Neural cell (in vitro differentiated cells): ENCODE measurements around the gene AKAP5. TPM values are rescaled to one million over a fixed set of nuclear protein-coding genes. Genes with fewer than 3 reads are reported as not detected.

Source experiments
- H2AFZ ChIP-seq: fragments of 200-600, 300-800 bp; sonication (generic), shearing (Covaris generic); 2 replicates; pipeline ENCODE4 v1.6.0; 2014; ENCODE audit warnings: low read depth, mild to moderate bottlenecking, antibody characterized with exemption, low read length, moderate library complexity
- H3F3A ChIP-seq: fragments of 200-600 bp; shearing (Covaris generic); 2 replicates; pipeline ENCODE4 v1.6.1; 2016; ENCODE audit warnings: mild to moderate bottlenecking, moderate library complexity, mixed read lengths, antibody characterized with exemption, low read length; ENCODE audit not compliant: insufficient read depth, poor library complexity, severe bottlenecking
- H3K27ac ChIP-seq: fragments of 200-600, 300-800 bp; sonication (generic), shearing (Covaris generic); 2 replicates; pipeline ENCODE4 v1.5.1; 2014; ENCODE audit warnings: mild to moderate bottlenecking, low read length, moderate library complexity
- H3K27me3 ChIP-seq: fragments of 300-800, 200-600 bp; sonication (generic), shearing (Covaris generic); 2 replicates; pipeline ENCODE4 v1.6.0; 2014; ENCODE audit warnings: mild to moderate bottlenecking, low read depth, low read length, moderate library complexity; ENCODE audit not compliant: insufficient read depth
- H3K36me3 ChIP-seq: fragments of 300-800, 200-600 bp; sonication (generic), shearing (Covaris generic); 2 replicates; pipeline ENCODE4 v1.5.1; 2014; ENCODE audit warnings: mild to moderate bottlenecking, antibody characterized with exemption, low read length, moderate library complexity; ENCODE audit not compliant: insufficient read depth
- H3K4me2 ChIP-seq: fragments of 300-800, 200-600 bp; sonication (generic), shearing (Covaris generic); 2 replicates; pipeline ENCODE4 v1.6.0; 2014; ENCODE audit warnings: mild to moderate bottlenecking, low read length
- H3K4me3 ChIP-seq: fragments of 300-800, 200-600 bp; sonication (generic), shearing (Covaris generic); 2 replicates; pipeline ENCODE4 v1.5.1; 2014; ENCODE audit warnings: mild to moderate bottlenecking, low read length, moderate library complexity
- H3K79me2 ChIP-seq: fragments of 200-600 bp; shearing (Covaris generic); replicated peaks from 2 replicates; pipeline ENCODE4 v1.6.0; 2014; ENCODE audit warnings: mild to moderate bottlenecking, low read length, moderate library complexity; ENCODE audit not compliant: insufficient read depth
- H3K9ac ChIP-seq: fragments of 300-800, 200-600 bp; sonication (generic), shearing (Covaris generic); 2 replicates; pipeline ENCODE4 v1.6.1; 2016; ENCODE audit warnings: mild to moderate bottlenecking, low read length, mixed read lengths
- H3K9me2 ChIP-seq: fragments of 200-600 bp; shearing (Covaris generic); 2 replicates; pipeline ENCODE4 v1.6.1; 2016; ENCODE audit warnings: mild to moderate bottlenecking, low read length, mixed read lengths; ENCODE audit not compliant: insufficient read depth
- H3K9me3 ChIP-seq: fragments of 200-600, 300-800 bp; sonication (generic), shearing (Covaris generic); 2 replicates; pipeline ENCODE4 v1.6.1; 2016; ENCODE audit warnings: mild to moderate bottlenecking, mixed run types, low read length, moderate library complexity, mixed read lengths
- H4K20me1 ChIP-seq: fragments of 200-600 bp; shearing (Covaris generic); 2 replicates; pipeline ENCODE4 v1.6.1; 2016; ENCODE audit warnings: mild to moderate bottlenecking, mixed run types; ENCODE audit not compliant: insufficient read depth
- CTCF ChIP-seq: fragments of 450-650 bp; IDR thresholded peaks from 2 replicates; pipeline ENCODE4 v1.5.1; 2014; ENCODE audit warnings: antibody characterized with exemption, mild to moderate bottlenecking, moderate library complexity; ENCODE audit not compliant: poor library complexity, severe bottlenecking
- EP300 ChIP-seq: fragments of 450-650 bp; conservative IDR thresholded peaks from 2 replicates; pipeline ENCODE4 v1.6.1; 2014; ENCODE audit warnings: antibody characterized with exemption, mild to moderate bottlenecking, moderate library complexity; ENCODE audit not compliant: poor library complexity, severe bottlenecking
- EZH2 ChIP-seq: fragments of 200-600, 300-800 bp; shearing (Covaris generic), sonication (generic); IDR thresholded peaks from 2 replicates; pipeline ENCODE4 v1.6.1; 2014; ENCODE audit warnings: antibody characterized with exemption, low read length, borderline replicate concordance, mild to moderate bottlenecking; ENCODE audit not compliant: insufficient read depth, poor library complexity, severe bottlenecking
- MXI1 ChIP-seq: fragments of 450-650 bp; conservative IDR thresholded peaks from 2 replicates; pipeline ENCODE4 v1.6.1; 2014; ENCODE audit warnings: antibody characterized with exemption, mild to moderate bottlenecking; ENCODE audit not compliant: poor library complexity, severe bottlenecking
- POLR2AphosphoS5 ChIP-seq: IDR thresholded peaks from 2 replicates; pipeline ENCODE4 v1.6.1; 2012
- RAD21 ChIP-seq: fragments of 450-650 bp; conservative IDR thresholded peaks from 2 replicates; pipeline ENCODE4 v1.6.1; 2014; ENCODE audit warnings: antibody characterized with exemption, mild to moderate bottlenecking, moderate library complexity
- REST ChIP-seq: IDR thresholded peaks from 2 replicates; pipeline ENCODE4 v1.6.1; 2012; ENCODE audit warnings: borderline replicate concordance
- SMC3 ChIP-seq: fragments of 450-650 bp; conservative IDR thresholded peaks from 2 replicates; pipeline ENCODE4 v1.6.1; 2014; ENCODE audit warnings: antibody characterized with exemption, mild to moderate bottlenecking, moderate library complexity; ENCODE audit not compliant: poor library complexity
- TAF1 ChIP-seq: IDR thresholded peaks from 2 replicates; pipeline ENCODE4 v1.6.1; 2012; ENCODE audit warnings: low read depth
- polyA plus RNA-seq: library from polyadenylated mRNA; depleted of rRNA; stranded (reverse); fragments of >200 nt; gene quantifications from 2 replicates; pipeline ENCODE4 v1.2.3, GENCODE V29; 2014

The AKAP5 gene
- polyA plus RNA-seq, 1 donor from 2014 or later: 1.8 TPM

- H3K9me3 ChIP-seq: no peaks in the 10 kb centered on the region
- H3F3A ChIP-seq: no peaks in the 10 kb centered on the region
- H3K79me2 ChIP-seq: no peaks in the 10 kb centered on the region
- H4K20me1 ChIP-seq: no peaks in the 10 kb centered on the region
- H3K9ac ChIP-seq: no peak overlapping the region
- H3K27ac ChIP-seq: peak overlapping the region; percentile 59
- H3K27me3 ChIP-seq: no peaks in the 10 kb centered on the region
- H3K4me3 ChIP-seq: peak overlapping the region; percentile 28
- H3K36me3 ChIP-seq: no peaks in the 10 kb centered on the region
- no peak overlapping the region for H2AFZ ChIP-seq
- peak overlapping the region; percentile 4 for H3K4me2 ChIP-seq
- no peaks in the 10 kb centered on the region for H3K9me2 ChIP-seq
- TF ChIP-seq EZH2 (no peak), POLR2AphosphoS5 (peak; percentile 77), REST (peak; percentile 97), RAD21 (no peak), EP300 (peak; percentile 91), CTCF (no peak), MXI1 (peak; percentile 56), TAF1 (no peak), SMC3 (no peak)
Observed at GRCh38 chr14:64493455-64493854, 28.2 kb downstream of the AKAP5 start.

GRCh38 chr14:64495252-64495651, 30.0 kb downstream of the AKAP5 start:
- Histone ChIP-seq H3K9me3 (no peaks in the 10 kb centered on the region), H3K4me3 (no peak overlapping the region), H2AFZ (no peak overlapping the region), H4K20me1 (no peaks in the 10 kb centered on the region), H3K9ac (no peak overlapping the region), H3K27me3 (no peaks in the 10 kb centered on the region), H3K79me2 (peaks cover 8% of the 10 kb centered on the region), H3K4me2 (no peak overlapping the region), H3K36me3 (no peaks in the 10 kb centered on the region), H3K9me2 (no peaks in the 10 kb centered on the region), H3K27ac (no peak overlapping the region), H3F3A (no peaks in the 10 kb centered on the region)
- no peak for TF ChIP-seq EZH2
- TF ChIP-seq SMC3: no peak
- no peak for TF ChIP-seq TAF1
- TF ChIP-seq CTCF: no peak
- no peak for TF ChIP-seq RAD21
- TF ChIP-seq REST: no peak
- TF ChIP-seq MXI1: no peak
- no peak for TF ChIP-seq EP300
